Astrocyte (in vitro differentiated cells and primary cell): ENCODE data around the gene FAM240B. TPM values are rescaled to one million over a fixed set of nuclear protein-coding genes. Genes with fewer than 3 reads are reported as not detected.

Experiments used
- DNase-seq: peaks from one replicate; pipeline ENCODE4 v3.0.0-alpha.2; 2010; ENCODE audit warnings: low read depth
- FAIRE-seq: peaks from 2 replicates; lab custom pipeline; 2011; peaks lifted over from hg19 to GRCh38; lab: Jason Lieb, UNC
- H2AFZ ChIP-seq: 2 replicates; pipeline ENCODE4 v1.6.0; 2012; ENCODE audit warnings: low read depth, low read length, inconsistent platforms
- H3K27ac ChIP-seq: 2 replicates; pipeline ENCODE4 v1.5.1; 2011; ENCODE audit warnings: low read depth, low read length, inconsistent platforms
- H3K27me3 ChIP-seq: 2 replicates; pipeline ENCODE4 v1.6.0; 2011; ENCODE audit warnings: low read length, inconsistent platforms; ENCODE audit not compliant: insufficient read depth
- H3K36me3 ChIP-seq: 2 replicates; pipeline ENCODE4 v1.5.1; 2011; ENCODE audit warnings: low read length, inconsistent platforms; ENCODE audit not compliant: insufficient read depth
- H3K4me1 ChIP-seq: 2 replicates; pipeline ENCODE4 v1.5.1; 2011; ENCODE audit warnings: low read length, inconsistent platforms; ENCODE audit not compliant: insufficient read depth
- H3K4me2 ChIP-seq: 2 replicates; pipeline ENCODE4 v1.6.0; 2012; ENCODE audit warnings: low read length, inconsistent platforms
- H3K4me3 ChIP-seq: 2 replicates; pipeline ENCODE4 v1.5.1; 2011; ENCODE audit warnings: low read depth, mild to moderate bottlenecking, low read length, inconsistent platforms; ENCODE audit not compliant: insufficient read depth
- H3K79me2 ChIP-seq: 2 replicates; pipeline ENCODE4 v1.6.0; 2012; ENCODE audit warnings: mild to moderate bottlenecking, low read length, inconsistent platforms; ENCODE audit not compliant: insufficient read depth
- H3K9ac ChIP-seq: 2 replicates; pipeline ENCODE4 v1.6.0; 2012; ENCODE audit warnings: mild to moderate bottlenecking, low read length, inconsistent platforms
- H3K9me3 ChIP-seq: 2 replicates; pipeline ENCODE4 v1.5.1; 2012; ENCODE audit warnings: low read depth, mild to moderate bottlenecking, low read length, inconsistent platforms; ENCODE audit not compliant: insufficient read depth
- H4K20me1 ChIP-seq: 2 replicates; pipeline ENCODE4 v1.6.0; 2012; ENCODE audit warnings: low read length, inconsistent platforms; ENCODE audit not compliant: insufficient read depth
- H3K27ac Mint-ChIP-seq: one replicate; pipeline ENCODE4 v1.8.0; 2021; ENCODE audit warnings: mild to moderate bottlenecking, mixed read lengths; ENCODE audit not compliant: unreplicated experiment
- H3K27me3 Mint-ChIP-seq: one replicate; pipeline ENCODE4 v1.8.0; 2021; ENCODE audit warnings: low read depth, mixed read lengths; ENCODE audit not compliant: unreplicated experiment
- H3K36me3 Mint-ChIP-seq: one replicate; pipeline ENCODE4 v1.8.0; 2021; ENCODE audit warnings: low read depth, mixed read lengths; ENCODE audit not compliant: unreplicated experiment
- H3K4me1 Mint-ChIP-seq: one replicate; pipeline ENCODE4 v1.8.0; 2021; ENCODE audit warnings: low read depth, mixed read lengths; ENCODE audit not compliant: unreplicated experiment
- H3K4me3 Mint-ChIP-seq: one replicate; pipeline ENCODE4 v1.8.0; 2021; ENCODE audit warnings: mild to moderate bottlenecking, moderate library complexity, mixed read lengths; ENCODE audit not compliant: unreplicated experiment
- H3K9me3 Mint-ChIP-seq: one replicate; pipeline ENCODE4 v1.8.0; 2021; ENCODE audit warnings: mild to moderate bottlenecking, mixed read lengths; ENCODE audit not compliant: unreplicated experiment
- CTCF ChIP-seq: IDR thresholded peaks from 2 replicates; pipeline ENCODE4 v1.5.1; 2011; ENCODE audit warnings: low read depth, mild to moderate bottlenecking, inconsistent platforms, low read length, moderate library complexity; ENCODE audit not compliant: insufficient read depth
- EZH2 ChIP-seq: IDR thresholded peaks from 2 replicates; pipeline ENCODE4 v1.6.1; 2012; ENCODE audit warnings: mild to moderate bottlenecking, low read length, inconsistent platforms; ENCODE audit not compliant: insufficient read depth
- total RNA-seq: library from RNA; stranded (reverse); gene quantifications from 2 replicates; pipeline ENCODE4 v1.2.1, GENCODE V29; 2021

The FAM240B gene
- total RNA-seq, 1 donor from 2014 or later, result not detected

- Histone ChIP-seq H3K79me2 (no peaks in the 10 kb centered on the region), H4K20me1 (no peaks in the 10 kb centered on the region), H3K27ac (no peak overlapping the region), H3K36me3 (no peaks in the 10 kb centered on the region), H3K27me3 (peaks cover 4% of the 10 kb centered on the region), H3K9me3 (no peaks in the 10 kb centered on the region), H3K4me1 (peaks cover 3% of the 10 kb centered on the region), H3K9ac (no peak overlapping the region), H3K4me3 (no peak overlapping the region), H3K4me2 (no peak overlapping the region), H2AFZ (no peak overlapping the region)
- H3K36me3 Mint-ChIP-seq, result no peaks in the 10 kb centered on the region
- no peaks in the 10 kb centered on the region for H3K9me3 Mint-ChIP-seq
- TF ChIP-seq CTCF (no peak), EZH2 (no peak)
- H3K4me1 Mint-ChIP-seq, result no peaks in the 10 kb centered on the region
- H3K27me3 Mint-ChIP-seq, result peaks cover 13% of the 10 kb centered on the region
- no peak overlapping the region for H3K4me3 Mint-ChIP-seq
- H3K27ac Mint-ChIP-seq, result no peak overlapping the region
- FAIRE-seq (no peak), DNase-seq (no peak)
These were observed 11.9 kb downstream of the FAM240B start for GRCh38 chr9:38707885-38708637.

- no peak overlapping the region for H3K4me3 ChIP-seq
- H3K79me2 ChIP-seq, result no peaks in the 10 kb centered on the region
- peaks cover 10% of the 10 kb centered on the region for H3K27me3 Mint-ChIP-seq
- no peaks in the 10 kb centered on the region for H4K20me1 ChIP-seq
- TF ChIP-seq CTCF (no peak), EZH2 (no peak)
- no peak overlapping the region for H3K4me2 ChIP-seq
- H3K36me3 Mint-ChIP-seq, result no peaks in the 10 kb centered on the region
- no peaks in the 10 kb centered on the region for H3K9me3 ChIP-seq
- H2AFZ ChIP-seq, result no peak overlapping the region
- DNase-seq, result no peak
- FAIRE-seq, result no peak
- no peak overlapping the region for H3K4me3 Mint-ChIP-seq
- no peak overlapping the region for H3K27ac ChIP-seq
- no peaks in the 10 kb centered on the region for H3K9me3 Mint-ChIP-seq
- no peaks in the 10 kb centered on the region for H3K36me3 ChIP-seq
- H3K27ac Mint-ChIP-seq, result no peak overlapping the region
- H3K9ac ChIP-seq, result no peak overlapping the region
- no peaks in the 10 kb centered on the region for H3K4me1 Mint-ChIP-seq
- H3K27me3 ChIP-seq, result peaks cover 4% of the 10 kb centered on the region
- peaks cover 3% of the 10 kb centered on the region for H3K4me1 ChIP-seq
These were observed 13.4 kb downstream of the FAM240B start for GRCh38 chr9:38706493-38706892.

GRCh38 chr9:38705917-38706316, 14.0 kb downstream of the FAM240B start:
- H3K27me3 ChIP-seq, result peaks cover 4% of the 10 kb centered on the region
- H3K4me3 Mint-ChIP-seq, result no peak overlapping the region
- H3K36me3 Mint-ChIP-seq, result no peaks in the 10 kb centered on the region
- H3K4me2 ChIP-seq, result no peak overlapping the region
- H3K27ac ChIP-seq, result no peak overlapping the region
- H3K4me3 ChIP-seq, result no peak overlapping the region
- H3K9ac ChIP-seq, result no peak overlapping the region
- TF ChIP-seq CTCF, result no peak
- TF ChIP-seq EZH2, result no peak
- H3K4me1 ChIP-seq, result peaks cover 5% of the 10 kb centered on the region
- H3K4me1 Mint-ChIP-seq, result no peaks in the 10 kb centered on the region
- H2AFZ ChIP-seq, result no peak overlapping the region
- DNase-seq, result no peak
- no peak for FAIRE-seq
- no peaks in the 10 kb centered on the region for H3K79me2 ChIP-seq
- H4K20me1 ChIP-seq, result no peaks in the 10 kb centered on the region
- H3K36me3 ChIP-seq, result no peaks in the 10 kb centered on the region
- no peaks in the 10 kb centered on the region for H3K9me3 Mint-ChIP-seq
- H3K27me3 Mint-ChIP-seq, result peaks cover 8% of the 10 kb centered on the region
- H3K27ac Mint-ChIP-seq, result no peak overlapping the region
- no peaks in the 10 kb centered on the region for H3K9me3 ChIP-seq
